CD4-positive, alpha-beta T cell treated with Interferon alpha-2 for 1 hour (primary cell): ENCODE results near the gene PLA2G4B.

ENCODE experiments used
- DNase-seq, 2 donors: peaks; one replicate each; pipeline ENCODE4 v3.0.0-alpha.2; 2020 to 2022

The PLA2G4B gene

DNA sequence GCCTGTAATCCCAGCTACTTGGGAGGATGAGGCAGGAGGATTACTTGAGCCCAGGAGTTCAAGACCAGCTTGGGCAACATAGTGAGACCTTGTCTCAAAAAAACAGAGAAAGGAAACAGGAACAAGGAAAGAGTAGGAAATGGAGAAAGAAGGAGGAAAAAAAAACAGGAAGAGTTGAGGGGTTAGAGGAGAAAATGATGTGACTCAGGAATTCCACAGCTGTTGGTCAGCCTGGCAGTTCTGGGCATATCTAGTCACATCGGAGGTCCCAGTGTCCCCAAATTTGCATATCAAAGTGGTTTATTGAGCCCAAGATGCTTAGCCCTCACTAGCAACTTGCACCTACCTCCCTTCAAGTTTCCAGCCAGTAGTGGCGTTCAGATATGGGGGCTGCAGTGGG, 29.5 kb upstream of the PLA2G4B start:
- no peak for DNase-seq

DNA sequence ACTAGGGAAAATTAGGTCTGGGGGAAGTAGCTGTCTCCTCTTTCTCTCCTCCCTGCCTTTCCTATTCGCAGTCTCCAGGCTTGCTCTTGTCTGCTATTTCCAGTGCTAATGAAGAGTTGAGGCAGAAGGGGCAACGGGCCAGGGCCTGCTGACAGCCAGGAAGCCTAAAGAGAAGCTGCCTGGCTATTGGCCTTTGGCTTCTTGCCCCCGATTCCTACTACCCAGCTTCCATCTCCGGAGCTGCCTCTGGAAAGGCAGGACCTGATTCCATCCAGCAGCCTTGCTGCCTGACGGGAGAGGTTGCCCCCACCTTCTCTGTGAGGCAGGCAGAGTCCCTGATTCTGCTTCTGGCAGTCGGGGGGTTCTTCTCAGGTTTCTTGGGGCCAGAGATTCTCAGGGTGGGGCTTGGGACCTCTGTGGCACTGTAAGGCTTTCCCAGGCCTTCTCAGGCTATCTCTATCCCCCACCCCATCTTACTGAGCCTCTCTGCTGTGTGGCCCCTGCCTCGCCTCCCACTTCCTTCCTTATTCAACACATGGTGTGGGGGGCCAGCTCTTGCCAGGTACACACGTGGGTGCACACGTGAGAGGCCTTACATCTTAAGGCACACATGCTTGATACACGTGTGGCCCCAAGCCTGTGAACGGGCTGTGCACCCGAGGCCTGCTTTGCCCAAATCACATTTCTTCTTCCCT, 29.0 kb upstream of the PLA2G4B start:
- DNase-seq, result no peak

DNA sequence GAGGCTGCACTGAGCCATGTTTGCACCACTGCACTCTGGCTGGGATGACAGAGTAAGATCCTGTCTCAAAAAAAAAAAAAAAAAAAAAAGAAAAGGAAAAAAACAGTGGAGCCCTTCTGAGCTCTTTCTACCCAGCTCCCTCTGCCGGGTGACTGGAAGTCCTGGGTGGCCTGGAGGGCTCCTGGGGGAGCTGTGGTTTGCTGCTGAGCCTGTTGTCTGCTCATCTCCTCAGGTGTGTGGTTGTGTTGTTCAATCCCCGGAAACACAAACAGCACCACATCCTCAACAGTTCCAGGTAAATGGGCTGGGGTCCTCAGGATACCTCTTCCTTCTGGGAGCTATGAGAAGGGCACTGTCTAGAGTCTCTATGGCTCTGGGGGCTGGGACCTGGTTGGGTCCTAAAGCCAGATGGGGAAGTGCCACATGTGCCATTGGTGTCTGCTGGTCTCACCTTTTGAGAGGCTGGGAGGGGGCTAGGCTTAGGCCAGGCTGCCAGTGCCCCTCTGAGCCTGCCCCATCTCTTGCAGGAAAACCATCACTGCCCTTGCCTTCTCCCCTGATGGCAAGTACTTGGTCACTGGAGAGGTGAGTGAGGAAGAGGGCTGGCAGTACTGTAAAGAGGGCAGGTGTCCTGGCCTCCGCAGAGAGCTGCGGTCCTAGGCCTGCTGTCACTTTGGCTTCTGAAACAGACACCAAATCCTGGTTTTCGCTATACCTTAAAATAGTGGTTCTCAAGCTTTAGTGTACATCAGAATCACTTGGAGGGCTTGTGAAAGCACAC, 27.8 kb upstream of the PLA2G4B start:
- no peak for DNase-seq

DNA sequence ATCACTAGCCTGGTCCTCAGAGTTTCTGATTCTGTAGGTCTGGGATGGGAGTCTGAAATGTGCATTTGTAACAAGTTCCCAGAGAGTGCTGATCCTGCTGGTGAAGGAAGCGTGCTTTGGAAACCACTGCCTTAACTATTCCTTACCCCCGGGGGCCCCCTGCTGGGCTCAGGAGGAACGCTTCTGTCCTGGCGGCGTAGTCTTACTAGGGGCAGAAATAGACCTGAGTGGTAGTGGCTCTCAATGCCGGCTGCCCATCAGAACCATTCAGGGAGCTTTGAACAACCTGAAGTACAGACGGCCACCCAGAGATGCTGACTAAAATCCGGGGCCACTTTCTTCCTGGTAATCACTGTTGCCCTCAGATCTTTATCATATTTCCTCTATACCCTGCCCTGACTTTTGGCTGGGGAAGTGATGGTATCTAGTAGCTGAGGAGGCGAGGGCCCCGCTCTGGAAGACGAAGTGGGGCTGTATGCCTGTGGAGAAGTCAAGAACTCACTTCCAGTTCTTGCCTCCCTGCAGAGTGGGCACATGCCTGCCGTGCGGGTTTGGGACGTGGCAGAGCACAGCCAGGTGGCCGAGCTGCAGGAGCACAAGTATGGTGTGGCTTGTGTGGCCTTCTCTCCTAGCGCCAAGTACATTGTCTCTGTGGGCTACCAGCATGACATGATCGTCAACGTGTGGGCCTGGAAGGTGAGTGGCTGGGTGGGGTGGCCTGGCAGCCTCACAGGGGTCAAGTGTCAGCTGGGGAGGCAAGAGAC, 27.0 kb upstream of the PLA2G4B start:
- DNase-seq, result peak; percentile 74 to 80

DNA sequence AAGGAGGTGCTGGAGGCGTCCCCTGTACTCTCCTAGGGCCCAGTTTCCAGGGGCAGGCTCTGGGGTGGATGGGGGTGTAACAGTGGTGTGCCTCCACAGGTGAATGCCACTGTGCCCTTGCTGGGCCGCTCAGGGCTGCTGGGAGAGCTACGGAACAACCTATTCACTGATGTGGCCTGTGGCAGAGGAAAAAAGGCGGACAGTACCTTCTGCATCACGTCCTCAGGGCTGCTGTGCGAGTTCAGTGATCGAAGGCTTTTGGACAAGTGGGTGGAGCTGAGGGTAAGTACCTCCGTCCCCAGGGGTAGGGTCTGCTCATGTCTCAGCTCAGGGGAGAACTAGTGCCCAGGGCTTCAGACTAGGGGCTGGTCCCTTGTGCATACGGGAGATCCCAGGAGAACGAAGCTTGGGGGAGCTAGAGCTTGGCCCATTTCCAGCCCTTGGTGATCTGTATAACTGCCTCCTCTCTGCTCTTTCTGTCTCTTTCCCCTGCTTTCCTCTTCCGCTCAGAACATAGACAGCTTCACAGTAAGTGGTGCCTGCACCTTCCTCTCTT, 25.7 kb upstream of the PLA2G4B start:
- no peak for DNase-seq

DNA sequence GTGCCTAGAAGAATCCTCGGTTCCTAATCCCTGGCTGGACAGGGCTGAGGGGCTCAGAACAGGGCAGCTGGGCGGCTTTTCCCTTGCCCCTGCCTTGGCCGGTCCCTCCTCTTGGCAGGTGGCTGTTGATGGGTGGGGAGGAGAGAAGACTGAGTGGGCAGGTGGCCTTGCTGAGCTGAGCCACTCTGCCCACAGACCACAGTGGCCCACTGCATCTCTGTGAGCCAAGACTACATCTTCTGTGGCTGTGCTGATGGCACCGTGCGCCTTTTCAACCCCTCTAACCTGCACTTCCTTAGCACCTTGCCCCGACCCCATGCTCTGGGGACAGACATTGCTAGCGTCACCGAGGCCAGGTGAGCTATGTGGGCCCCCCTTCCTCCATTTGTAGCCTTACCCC, 25.2 kb upstream of the PLA2G4B start:
- no peak for DNase-seq

DNA sequence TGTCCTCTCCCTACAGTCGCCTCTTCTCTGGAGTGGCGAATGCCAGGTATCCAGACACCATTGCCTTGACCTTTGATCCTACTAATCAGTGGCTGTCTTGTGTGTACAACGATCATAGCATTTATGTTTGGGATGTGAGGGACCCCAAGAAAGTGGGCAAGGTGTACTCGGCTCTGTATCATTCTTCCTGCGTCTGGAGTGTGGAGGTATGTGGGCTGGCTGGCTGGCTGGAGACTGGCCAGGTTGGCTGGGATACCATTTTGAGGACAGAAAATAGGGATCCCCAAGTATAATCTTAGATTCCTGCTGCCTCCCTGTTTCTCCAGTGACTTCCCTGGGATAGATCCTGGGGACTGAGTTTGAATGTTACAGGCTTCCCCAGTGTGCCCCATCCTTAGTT, 24.1 kb upstream of the PLA2G4B start:
- no peak for DNase-seq

DNA sequence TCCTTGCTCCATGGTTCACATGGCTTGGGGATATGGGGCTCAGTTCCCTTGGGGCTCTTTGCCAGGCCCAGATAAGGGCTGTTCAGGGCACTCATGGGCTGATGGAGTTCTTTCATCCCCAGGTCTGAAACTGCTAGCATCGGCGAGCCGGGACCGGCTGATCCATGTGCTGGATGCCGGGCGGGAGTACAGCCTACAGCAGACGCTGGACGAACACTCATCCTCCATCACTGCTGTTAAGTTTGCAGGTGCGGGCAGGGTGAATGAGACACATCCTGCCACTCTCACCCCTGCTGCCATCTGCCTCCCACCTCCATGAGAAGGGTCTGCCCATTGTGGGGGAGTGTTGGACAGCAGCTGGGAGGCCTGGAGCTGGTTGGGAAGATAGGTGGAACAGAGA, 21.9 kb upstream of the PLA2G4B start:
- no peak for DNase-seq

DNA sequence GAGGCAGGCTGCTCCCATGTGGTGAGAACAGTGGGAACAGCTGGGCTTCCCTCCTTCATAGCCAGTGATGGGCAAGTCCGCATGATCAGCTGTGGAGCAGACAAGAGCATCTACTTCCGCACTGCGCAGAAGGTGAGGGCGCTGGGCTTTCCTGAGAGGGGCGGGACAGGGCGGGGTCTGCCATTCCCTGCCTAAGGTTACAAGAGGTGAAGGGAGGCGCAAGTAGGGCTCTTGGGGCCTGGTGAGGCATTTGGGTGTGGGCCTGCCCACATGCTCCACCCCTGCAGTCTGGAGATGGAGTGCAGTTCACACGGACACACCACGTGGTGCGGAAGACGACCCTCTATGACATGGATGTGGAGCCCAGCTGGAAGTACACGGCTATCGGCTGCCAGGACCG, 21.3 kb upstream of the PLA2G4B start:
- no peak for DNase-seq

DNA sequence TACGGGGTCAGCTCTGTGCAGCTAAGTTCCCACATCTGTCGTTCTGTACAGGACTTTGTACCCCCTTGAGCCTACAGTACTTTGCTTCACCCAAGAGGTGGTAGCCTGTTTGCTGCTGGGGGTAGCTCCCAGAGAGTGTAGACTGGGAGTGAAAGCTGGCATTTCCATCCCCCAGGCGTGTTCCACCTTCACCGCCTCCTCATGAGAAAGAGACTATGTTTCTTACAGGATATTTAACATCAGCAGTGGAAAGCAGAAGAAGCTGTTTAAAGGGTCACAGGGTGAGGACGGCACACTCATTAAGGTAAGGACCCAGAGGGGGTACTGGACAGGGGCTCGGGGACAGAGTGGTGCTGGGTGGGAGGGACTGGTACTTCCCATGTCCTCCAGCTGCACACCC, 20.9 kb upstream of the PLA2G4B start:
- DNase-seq, result no peak

DNA sequence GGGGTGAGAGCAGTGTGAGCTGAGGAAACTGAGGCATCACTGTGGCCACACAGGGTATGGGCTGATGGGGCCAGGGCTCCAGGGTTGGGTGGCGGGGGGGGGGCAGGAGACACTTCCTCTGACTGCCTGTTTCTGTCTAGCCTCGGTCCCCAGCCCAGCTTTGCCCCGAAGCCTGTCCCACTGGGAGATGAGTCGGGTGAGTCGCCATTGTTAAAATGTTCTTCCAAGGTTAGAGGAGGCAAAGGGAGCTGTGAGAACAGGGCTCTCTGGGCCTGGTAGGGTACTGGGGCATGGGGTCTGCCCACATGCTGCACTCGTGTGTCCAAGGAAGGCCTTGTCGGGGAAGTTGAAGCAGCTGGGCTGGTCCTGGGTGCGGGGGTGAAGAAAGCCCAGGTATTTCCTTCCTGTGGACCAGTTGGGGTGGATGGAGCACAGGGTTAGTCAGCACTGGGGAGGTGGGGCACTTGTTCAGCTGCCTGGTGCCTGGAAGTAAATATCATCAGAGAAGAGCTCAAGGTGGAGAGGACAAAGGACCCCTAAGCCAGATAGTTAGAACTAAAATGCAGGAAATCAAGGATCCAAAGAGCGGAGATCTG, 19.1 kb upstream of the PLA2G4B start:
- no peak for DNase-seq

DNA sequence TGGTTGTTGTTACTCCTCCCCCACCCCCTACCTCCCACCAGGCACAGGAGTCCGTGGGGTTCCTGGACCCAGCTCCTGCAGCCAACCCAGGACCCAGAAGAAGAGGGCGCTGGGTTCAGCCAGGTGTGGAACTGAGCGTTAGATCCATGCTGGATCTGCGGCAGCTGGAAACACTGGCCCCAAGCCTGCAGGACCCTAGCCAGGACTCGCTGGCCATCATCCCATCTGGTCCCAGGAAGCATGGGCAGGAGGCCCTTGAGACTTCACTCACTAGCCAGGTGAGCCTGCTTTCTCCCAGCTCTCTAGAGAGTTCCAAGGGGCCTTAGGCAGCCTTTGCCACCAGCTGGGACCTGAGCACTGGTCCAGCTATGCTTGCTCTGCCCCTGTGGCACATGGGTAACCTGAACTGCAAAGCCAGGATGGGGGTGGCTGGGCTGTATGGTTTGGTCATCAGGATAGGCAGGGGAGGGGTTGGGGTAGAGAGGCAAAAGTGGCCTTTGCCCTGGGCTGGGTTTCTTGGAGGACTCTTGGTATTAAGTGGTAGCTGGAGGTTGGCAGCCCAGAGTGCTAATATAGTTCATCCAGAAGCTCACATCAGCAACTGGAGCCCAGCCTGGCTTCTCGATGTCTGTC, 17.7 kb upstream of the PLA2G4B start:
- no peak for DNase-seq

DNA sequence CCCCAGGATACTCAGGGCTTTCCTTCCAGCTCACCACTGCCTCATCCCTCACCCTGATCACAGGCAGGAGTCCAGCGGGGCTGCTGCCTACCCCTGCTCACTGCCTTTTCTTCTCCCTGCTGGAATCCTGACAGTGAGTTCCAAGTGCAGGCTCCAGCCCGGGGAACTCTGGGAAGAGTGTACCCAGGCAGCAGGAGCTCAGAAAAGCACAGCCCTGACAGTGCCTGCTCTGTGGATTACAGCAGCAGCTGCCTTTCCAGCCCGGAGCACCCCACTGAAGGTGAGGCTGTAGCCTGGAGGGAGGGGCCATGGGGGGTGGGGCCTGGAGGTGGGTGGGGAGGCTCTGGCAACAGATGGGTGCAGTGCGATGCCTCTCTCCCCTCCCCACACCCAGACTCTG, 16.8 kb upstream of the PLA2G4B start:
- DNase-seq, result no peak

DNA sequence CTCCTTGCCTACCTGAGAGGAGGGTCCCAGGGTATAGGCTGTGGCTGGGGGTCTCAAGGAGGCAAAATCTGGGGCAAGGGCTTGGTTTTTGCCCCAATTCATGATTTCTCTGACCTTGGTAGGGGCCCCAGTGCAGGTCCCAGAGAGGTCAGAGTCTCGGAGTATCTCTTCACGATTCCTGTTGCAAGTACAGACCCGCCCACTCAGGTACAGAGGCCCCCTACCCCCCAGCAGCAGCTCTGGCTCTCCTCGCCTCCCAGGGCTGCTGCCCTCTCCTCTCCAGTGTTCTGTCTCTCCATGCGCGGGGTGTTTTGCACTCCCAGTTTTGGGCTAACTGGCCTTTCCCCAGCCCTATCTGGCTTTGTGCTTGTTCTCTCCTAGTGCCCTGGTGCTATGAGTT, 16.2 kb upstream of the PLA2G4B start:
- no peak for DNase-seq

DNA sequence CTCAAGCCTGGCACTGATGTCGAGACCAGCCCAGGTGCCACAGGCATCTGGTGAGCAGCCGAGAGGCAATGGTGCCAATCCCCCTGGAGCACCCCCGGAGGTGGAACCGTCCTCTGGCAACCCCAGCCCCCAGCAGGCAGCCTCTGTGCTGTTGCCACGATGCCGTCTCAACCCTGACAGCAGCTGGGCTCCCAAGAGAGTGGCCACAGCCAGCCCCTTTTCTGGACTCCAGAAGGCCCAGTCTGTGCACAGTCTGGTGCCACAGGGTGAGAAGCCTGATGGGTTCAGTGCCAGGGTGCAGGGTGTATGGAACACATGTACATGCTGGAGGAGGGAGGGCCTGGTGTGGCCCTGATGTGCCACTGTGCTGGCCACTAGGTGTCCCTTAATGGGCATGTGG, 15.7 kb upstream of the PLA2G4B start:
- DNase-seq, result no peak

DNA sequence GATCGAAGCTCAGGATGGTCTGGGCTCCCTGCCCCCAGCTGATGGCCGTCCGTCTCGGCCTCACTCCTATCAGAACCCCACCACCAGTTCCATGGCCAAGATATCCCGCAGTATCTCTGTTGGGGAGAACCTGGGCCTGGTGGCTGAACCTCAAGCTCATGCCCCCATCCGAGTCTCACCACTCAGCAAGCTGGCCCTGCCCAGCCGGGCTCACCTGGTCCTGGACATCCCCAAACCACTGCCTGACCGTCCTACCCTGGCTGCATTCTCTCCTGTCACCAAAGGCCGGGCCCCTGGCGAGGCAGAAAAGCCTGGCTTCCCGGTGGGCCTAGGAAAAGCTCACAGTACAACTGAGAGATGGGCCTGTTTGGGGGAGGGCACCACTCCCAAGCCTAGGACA, 15.1 kb upstream of the PLA2G4B start:
- DNase-seq, result no peak

DNA sequence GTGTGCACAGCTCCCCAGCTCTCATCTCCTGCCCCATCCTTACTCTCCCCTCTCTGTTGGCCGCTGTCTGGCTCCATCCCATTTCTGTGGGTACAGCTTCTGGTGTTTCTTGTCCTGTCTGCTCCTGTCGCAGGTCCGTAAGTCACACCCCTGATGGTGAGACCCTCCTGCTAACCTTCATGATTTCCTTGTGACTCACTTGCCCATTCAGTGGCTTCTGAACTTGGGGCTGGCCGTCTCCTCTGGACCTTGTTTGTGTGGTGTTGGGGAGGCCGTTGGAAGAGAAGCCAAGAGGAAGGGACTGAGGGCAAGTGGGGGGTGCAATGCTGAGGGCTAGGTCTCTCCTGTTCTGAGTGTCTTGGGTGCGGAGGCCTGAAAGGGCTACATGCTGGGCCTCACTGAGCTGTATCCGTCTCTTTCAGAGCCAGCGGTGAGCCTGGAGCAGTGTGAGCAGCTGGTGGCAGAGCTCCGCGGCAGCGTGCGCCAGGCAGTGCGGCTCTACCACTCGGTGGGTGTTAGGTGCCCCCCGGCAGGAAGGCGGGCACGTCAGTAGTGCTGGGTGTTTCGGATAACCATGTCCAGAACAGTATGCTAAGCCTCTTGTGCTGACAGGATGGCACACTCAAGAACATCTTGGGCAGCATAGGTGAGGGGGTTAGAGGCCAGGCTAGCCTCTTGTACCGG, 14.4 kb upstream of the PLA2G4B start:
- DNase-seq, result no peak

DNA sequence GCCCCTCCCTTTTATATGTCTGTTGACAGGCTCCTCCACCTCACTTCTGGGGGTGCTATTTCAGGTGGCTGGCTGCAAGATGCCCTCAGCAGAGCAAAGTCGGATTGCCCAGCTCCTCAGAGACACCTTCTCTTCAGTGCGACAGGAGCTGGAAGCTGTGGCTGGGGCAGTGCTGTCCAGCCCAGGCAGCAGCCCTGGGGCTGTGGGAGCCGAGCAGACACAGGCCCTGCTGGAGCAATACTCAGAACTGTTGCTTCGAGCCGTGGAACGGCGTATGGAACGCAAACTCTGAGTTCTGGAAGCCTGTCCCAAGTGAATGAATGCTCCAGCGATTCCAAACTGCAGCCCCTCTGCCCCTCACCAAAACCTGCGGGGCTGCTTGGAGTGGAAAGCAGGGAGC, 13.5 kb upstream of the PLA2G4B start:
- DNase-seq, result no peak

DNA sequence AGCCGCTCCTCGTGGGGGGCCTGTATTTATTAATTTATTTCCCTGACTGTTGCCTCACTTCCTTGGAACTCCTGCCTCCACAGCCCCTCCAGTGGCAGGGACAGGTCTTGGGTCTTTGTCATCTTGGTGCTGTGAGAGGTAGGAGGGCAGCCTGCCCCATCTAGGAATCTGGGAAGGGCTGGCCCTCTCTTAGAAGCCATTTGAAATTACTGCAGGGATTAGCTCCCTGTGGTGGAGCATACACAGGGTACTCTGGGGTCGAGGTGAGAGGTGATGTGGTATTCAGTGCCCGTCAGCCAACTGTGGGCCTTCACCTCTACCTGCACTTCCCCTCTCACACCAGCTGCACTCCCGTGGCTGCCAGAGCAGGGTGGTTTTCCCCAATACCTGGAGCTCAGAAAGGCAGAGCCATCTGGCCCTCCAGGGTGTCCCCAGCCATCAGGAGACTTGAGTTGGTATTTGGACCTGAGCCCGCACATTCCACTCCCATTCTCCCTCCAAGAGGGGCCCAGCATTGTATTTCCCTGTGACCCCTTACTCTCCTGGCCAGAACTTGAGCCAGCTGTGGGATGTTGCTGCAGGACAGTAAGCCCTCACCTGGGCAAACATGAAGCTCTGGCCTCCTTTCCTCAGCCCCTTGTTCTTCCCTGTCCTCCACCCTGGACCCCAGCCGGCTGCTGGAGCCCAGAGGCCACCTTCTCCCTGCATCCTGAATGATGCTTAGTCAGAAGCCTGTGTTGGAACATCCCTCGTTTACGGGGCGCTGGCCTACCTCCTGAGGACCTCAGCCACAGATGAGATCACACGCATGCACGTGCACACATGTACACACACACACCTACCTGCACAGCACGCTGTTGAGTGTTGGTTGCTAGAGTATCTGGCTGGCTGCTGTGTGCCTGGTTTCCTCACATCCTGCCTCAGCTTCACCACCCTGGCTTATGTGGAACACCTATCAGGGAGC, 12.8 kb upstream of the PLA2G4B start:
- no peak for DNase-seq

DNA sequence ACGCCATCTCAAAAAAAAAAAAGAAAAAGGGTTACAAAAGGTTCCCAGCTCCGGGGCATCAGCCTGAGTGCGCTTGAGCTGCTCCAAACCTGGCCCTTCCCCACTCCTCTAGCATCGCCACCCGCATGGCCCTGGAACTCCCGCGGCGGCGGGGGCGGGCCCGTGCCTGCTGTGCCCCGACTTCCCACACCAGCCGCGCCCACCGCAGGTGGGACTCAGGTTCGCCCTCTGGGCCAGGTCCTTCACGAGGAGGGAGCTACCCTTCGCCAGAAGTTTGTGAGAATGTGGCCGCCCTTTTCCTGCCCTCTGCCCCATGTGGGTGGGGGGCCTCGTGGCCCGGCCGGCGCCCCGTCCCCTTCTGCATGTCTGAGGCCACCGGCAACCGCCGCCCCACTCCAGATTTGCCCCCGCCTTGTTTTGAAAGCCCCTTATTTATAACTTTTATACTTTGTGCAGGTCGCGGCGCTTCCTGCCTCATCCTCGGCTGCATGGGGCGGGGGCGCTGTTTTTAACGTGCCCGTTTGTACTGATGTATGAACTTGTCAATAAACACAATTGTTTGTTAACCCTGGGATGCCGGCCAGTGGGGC, 11.3 kb upstream of the PLA2G4B start:
- no peak for DNase-seq
